HG03159 (cell line): ENCODE results near the gene FAM3C.
"Not testable (repeated sequence)": the region's sequence is repeated elsewhere in the genome, so short reads cannot be mapped to it uniquely, and the experiment has no call there.

ENCODE experiments used
- ATAC-seq: cut with Tn5 transposase; IDR thresholded peaks from one replicate; pipeline ENCODE4 v1.9.1; 2021; ENCODE audit warnings: mild to moderate bottlenecking, moderate library complexity; ENCODE audit not compliant: unreplicated experiment

The FAM3C gene

GRCh38 chr7:121334875-121335648 lies 61.0 kb downstream of the FAM3C start:
- ATAC-seq = no peak

DNA sequence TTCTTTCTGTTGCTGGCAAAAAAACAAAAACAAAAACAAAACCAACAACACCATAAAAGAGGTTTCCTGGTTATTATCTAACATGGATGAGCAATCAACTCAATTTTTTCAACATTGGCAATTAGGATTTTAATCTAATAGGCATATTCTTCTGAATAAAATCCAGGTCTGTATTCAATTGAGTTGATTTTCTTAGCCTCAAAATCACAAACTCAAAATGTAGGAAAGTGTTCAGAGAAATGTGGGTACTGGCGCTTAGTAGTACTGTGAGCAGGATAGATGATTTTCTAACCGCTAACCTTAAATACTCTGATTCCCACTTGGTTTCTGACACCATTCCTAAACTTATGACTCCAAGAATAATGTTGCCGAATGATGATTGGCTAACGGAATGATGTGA lies 61.7 kb downstream of the FAM3C start:
- ATAC-seq = no peak

- ATAC-seq = no peak
Measured at GRCh38 chr7:121331574-121331973, 64.5 kb downstream of the FAM3C start.

GRCh38 chr7:121331048-121331447 lies 65.1 kb downstream of the FAM3C start:
- no peak for ATAC-seq

DNA sequence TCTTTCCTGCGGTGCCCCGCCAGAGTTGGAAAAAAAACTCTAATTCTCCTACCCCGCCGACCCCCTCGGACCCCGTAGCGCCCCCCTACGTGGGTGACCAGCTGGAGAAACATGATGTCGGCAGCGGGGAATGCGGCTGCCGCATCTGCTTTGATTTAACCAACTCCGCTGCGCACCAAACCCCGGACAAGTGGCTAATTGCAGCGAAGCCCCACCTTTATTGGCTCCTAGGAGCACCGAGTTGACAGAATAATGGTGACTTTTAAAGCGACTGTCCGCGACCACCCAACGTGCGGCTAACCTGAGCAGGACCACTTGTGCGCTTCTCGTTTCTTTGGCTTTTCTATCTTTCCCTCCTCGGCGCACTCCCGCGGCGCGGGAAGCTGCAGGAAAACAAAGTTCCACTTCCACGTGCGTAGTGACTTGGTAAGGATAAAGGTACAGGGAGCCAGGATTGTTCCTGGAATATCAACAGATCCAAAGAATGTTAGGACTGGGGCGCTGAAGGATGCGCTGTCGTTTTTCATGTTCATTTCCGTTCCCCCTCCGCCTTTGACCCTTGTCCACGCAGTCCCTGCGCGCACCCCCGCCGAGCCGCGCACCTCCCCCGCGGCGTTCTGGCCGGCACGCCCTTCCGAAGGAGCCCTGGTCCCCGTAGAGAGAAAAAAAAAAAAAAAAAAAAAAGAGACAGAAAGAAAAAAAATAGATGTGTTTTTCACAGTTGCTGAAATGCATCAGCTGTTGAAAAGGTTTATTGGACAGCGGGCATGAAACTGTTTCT lies 65.9 kb downstream of the FAM3C start:
- ATAC-seq = peak; percentile 33

GRCh38 chr7:121329191-121330052 lies 66.7 kb downstream of the FAM3C start:
- peak; percentile 57 for ATAC-seq

DNA sequence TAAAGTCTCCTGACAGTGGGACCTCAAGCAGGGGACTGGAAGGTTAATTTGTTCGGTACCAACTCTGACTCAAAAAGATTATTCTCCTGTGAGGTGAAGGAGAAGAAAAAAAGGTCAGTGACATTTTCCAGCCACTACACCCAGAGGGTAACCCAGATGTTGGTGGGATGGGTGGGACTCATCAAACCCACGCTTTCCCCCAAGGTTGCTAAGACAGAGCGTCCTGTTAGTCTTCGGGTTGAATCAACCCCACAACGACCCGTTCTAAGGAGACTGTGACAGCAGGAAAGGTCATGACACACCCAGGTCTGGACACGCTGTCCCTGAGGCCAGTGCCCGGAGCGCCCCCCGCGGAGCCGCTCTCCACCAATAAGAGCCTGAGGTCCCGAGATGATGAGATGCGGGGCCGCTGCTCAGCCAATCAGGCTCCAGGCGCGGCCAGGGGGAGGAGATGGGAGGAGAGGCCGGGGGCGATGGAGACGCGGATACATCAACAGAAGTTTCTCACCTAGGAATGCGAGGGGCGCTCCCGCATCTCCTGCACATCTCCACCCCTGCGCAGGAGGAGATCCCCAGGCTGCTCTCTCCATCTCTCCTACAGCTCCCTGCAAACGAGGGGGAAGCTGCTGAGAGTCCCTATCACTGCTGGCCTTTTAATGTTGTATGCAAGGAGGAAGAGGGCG lies 67.5 kb downstream of the FAM3C start, which contains the start of gene WNT16:
Gene WNT16, plus strand, starts transcription at position 493 of the 683 bp plus-strand sequence. CDS start 293 bp downstream, outside the sequence.
- no peak for ATAC-seq

DNA sequence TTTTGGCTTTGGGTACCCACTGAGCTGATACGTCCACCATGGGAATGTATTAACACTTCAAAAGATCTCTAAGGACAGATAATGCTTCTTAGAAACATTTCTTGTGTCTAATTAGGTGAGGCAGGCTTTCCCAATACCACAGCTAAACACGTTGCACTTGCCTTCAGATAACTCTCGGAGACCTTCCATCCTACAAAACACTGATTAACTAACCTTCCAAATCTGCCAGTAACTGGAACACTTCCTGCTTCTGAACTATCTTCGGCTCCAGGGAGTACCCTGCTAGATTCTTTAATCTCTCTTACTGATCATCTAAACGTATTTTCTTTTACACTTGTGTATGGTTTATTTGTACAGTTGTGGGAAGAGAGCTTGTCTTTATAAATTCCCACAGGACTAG lies 68.4 kb downstream of the FAM3C start:
- ATAC-seq = no peak

DNA sequence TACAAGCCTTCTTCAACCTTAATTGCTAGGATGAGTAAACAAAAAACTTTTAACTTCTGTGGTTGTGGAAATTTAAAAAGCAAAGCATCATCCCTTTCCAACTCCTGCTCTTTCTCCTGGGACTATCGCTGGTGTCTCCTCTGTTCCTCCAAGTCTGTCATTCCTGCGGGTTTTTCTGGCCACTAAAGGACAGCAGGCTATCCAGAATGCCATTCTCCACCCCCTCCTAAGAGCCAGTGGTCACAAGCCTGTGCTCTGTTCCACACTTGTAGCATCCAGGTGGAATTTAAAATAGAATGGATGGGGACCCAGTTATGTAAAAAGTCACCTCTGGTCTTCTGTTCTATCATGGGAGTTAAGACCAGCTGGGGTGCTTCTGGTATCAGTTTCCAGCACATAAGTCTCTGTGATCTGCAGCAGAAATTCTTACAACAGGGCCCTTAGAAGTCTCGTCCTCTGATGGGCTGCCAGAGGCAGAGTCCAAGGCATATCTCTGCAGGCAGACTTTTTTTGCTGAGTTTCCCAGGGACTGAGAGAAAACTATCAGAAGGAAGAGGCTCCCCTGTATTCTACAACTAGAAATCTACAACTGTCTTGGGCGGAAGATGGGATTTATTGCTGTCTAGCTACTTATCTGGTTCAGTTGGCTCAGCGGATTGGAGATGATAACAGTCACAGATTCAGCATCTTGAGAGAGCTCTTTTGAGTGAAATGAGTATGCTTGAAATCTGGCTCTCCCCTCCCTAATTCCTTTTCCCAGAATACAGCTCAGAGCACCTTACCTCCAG lies 72.4 kb downstream of the FAM3C start:
- no peak for ATAC-seq

DNA sequence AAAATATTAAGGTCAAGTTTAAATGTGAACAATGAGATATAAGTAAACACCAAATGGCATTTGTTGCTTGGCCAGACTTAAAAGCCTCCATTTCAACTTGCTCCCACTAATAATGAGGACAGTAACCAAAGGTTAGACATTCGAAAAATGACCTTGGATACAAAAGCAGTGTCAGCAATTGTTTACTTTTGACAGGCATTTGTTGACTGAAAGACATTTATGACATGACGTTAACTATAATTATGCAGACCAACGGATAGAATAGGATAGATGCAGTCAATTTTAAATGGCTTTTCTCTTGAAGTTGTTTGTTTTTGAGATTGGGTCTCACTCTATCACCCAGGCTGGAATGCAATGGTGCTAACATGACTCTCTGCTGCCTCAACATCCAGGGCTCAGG lies 73.6 kb downstream of the FAM3C start:
- ATAC-seq = no peak

- not testable (repeated sequence) for ATAC-seq
Measured at GRCh38 chr7:121315170-121315569, 80.9 kb downstream of the FAM3C start.

GRCh38 chr7:121313793-121314676 lies 82.1 kb downstream of the FAM3C start:
- ATAC-seq = peak; percentile 97

DNA sequence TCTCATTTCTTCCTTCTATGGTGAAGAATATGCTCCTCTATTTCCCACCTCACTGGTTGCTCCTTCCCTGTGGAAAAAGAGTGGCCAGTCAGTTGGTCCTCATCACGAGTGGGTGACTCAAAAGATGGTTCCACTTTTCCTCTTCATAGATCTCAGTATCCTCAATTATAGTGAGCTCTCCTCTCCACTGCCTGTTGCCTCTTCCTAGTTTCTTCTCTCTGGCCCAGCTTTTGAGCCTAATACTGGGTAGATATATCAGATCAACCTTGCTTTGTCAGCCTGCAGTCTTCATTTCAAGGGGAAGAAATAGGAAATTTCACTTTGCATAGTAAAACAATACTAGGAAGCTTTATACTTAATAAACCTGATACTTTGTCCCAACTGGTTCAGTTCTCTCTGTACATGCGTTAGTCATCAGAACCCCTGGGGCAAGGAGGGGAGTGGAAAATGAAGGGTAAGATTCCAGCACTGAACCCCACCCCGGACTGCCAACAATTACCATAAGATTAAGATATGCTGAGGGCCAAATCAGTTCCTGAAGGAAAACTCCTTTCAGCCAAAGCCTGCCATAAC lies 82.8 kb downstream of the FAM3C start:
- no peak for ATAC-seq

- ATAC-seq = no peak
Measured at GRCh38 chr7:121307021-121307574, 89.0 kb downstream of the FAM3C start.

DNA sequence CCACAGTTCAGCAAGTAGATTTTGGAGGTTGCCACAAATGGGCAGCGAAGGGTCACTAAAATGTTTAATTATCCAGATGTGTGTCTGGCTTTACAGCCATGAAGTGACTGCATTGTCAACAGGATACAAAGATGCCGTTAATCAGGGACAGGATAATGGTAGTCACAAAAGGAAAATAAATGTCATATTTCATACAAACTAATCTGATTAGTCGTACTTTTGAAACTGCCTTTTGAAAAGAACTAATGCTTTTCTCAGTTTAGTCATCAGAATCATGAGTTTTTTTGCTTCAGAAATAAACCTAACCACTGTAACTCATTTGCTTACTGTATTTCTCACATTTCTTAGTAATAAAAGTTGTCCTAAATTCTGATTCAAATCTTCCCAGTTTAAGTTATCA lies 89.5 kb downstream of the FAM3C start:
- ATAC-seq = no peak

- ATAC-seq = no peak
Measured at GRCh38 chr7:121305109-121305508, 91.0 kb downstream of the FAM3C start.

DNA sequence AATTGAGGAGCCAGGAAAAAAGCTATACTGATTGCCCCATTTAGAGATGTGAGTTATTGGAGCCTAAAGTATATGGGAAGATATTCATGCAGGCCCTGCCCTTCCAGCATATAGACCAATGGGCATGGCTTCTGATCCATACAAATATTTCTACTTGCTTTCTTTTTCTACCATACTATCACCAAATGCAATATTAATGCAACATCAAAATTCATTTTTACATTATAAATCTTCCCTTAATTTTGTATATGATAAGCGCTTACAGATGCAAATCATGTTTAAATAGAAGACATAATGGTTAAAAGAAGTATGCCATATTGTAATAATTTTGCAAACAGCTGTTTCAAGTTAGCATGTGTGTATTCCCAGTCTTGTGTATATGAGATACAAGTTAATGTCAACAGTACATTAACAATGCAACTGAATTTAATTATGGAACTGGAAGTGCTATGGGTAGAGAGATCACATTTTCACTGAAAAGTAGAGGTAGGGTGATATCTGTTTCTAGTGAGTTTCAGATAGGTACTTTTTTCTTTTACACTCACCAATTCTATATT lies 91.9 kb downstream of the FAM3C start:
- no peak for ATAC-seq
